IMR-90 (cell line): ENCODE results near the gene TMEM214. TPM values are rescaled to one million over a fixed set of nuclear protein-coding genes. Genes with fewer than 3 reads are reported as not detected.

Experiments
- ATAC-seq: fragments of 200-7000 bp; cut with Tn5 transposase; 2 replicates; pipeline ENCODE4 v1.9.1; 2020; ENCODE audit warnings: low read depth, mild to moderate bottlenecking, moderate library complexity
- BruUV-seq: library from RNA; stranded (reverse); fragments of 400-500 nt; replicated peaks from 2 replicates; lab custom pipeline; 2021; lab: Mats Ljungman, UMichigan
- CTCF ChIA-PET: fragments of 300-600 bp; formaldehyde crosslinking; extraction: SDS; loops from one replicate; lab custom pipeline; 2021; ENCODE audit warnings: antibody characterized with exemption; lab: Yijun Ruan, JAX
- POLR2A ChIA-PET: fragments of 300-600 bp; sonication (Branson Sonifier 250); formaldehyde crosslinking; loops from one replicate; lab custom pipeline; 2022; ENCODE audit warnings: antibody characterized with exemption; ENCODE audit not compliant: unreplicated experiment; lab: Charles Lee
- DNase-seq: peaks from one replicate; pipeline ENCODE4 v3.0.0; 2013
- H2AFZ ChIP-seq: replicated peaks from 2 replicates; pipeline ENCODE3; 2013; ENCODE audit warnings: low read length, mild to moderate bottlenecking; ENCODE audit not compliant: poor library complexity
- H2AK5ac ChIP-seq: 2 replicates; pipeline ENCODE4 v1.6.1; 2013; ENCODE audit warnings: low read depth, low read length, inconsistent platforms
- H2AK9ac ChIP-seq: replicated peaks from 2 replicates; pipeline ENCODE3; 2013; ENCODE audit warnings: mild to moderate bottlenecking, low read depth, low read length, moderate library complexity; ENCODE audit not compliant: poor library complexity
- H2BK120ac ChIP-seq: 2 replicates; pipeline ENCODE4 v1.6.1; 2013; ENCODE audit warnings: low read depth, low read length, inconsistent platforms
- H2BK15ac ChIP-seq: 3 replicates; pipeline ENCODE4 v1.6.1; 2013; ENCODE audit warnings: low read depth, low read length, inconsistent platforms
- H2BK20ac ChIP-seq: 2 replicates; pipeline ENCODE4 v1.6.1; 2013; ENCODE audit warnings: low read depth, mild to moderate bottlenecking, inconsistent platforms, low read length, moderate library complexity
- H2BK5ac ChIP-seq: 2 replicates; pipeline ENCODE4 v1.6.1; 2013; ENCODE audit warnings: mild to moderate bottlenecking, low read depth, low read length, inconsistent platforms; ENCODE audit not compliant: poor library complexity, severe bottlenecking
- H3K14ac ChIP-seq: replicated peaks from 2 replicates; pipeline ENCODE4 v1.6.1; 2013; ENCODE audit warnings: low read depth, low read length, inconsistent platforms
- H3K18ac ChIP-seq: 2 replicates; pipeline ENCODE4 v1.6.1; 2013; ENCODE audit warnings: low read depth, low read length, control low read depth
- H3K23ac ChIP-seq: 2 replicates; pipeline ENCODE4 v1.6.1; 2013; ENCODE audit warnings: low read depth, low read length, inconsistent platforms
- H3K27ac ChIP-seq: 2 replicates; pipeline ENCODE4 v1.5.1; 2013; ENCODE audit warnings: mild to moderate bottlenecking, control low read depth, low read length; ENCODE audit not compliant: insufficient read depth
- H3K27me3 ChIP-seq: 2 replicates; pipeline ENCODE4 v1.6.1; 2013; ENCODE audit warnings: low read length; ENCODE audit not compliant: control insufficient read depth, insufficient read depth
- H3K36me3 ChIP-seq: 2 replicates; pipeline ENCODE4 v1.6.1; 2013; ENCODE audit warnings: low read length, mixed read lengths; ENCODE audit not compliant: control insufficient read depth, insufficient read depth
- H3K4ac ChIP-seq: 2 replicates; pipeline ENCODE4 v1.6.1; 2013; ENCODE audit warnings: low read depth, low read length, inconsistent platforms
- H3K4me1 ChIP-seq: 2 replicates; pipeline ENCODE4 v1.6.1; 2013; ENCODE audit warnings: low read length, mixed read lengths; ENCODE audit not compliant: control insufficient read depth, insufficient read depth
- H3K4me2 ChIP-seq: 2 replicates; pipeline ENCODE4 v1.6.1; 2013; ENCODE audit warnings: low read depth, mild to moderate bottlenecking, control low read depth, low read length, moderate library complexity
- H3K4me3 ChIP-seq: 2 replicates; pipeline ENCODE4 v1.5.1; 2013; ENCODE audit warnings: low read depth, mild to moderate bottlenecking, control low read depth, low read length, moderate library complexity; ENCODE audit not compliant: insufficient read depth
- H3K56ac ChIP-seq: 2 replicates; pipeline ENCODE4 v1.6.1; 2013; ENCODE audit warnings: low read length, inconsistent platforms; ENCODE audit not compliant: insufficient read depth; ENCODE audit errors: extremely low read depth
- H3K79me1 ChIP-seq, 2 experiments: 2 replicates each; pipeline ENCODE4 v1.6.1; 2013; ENCODE audit warnings: low read length in 2 of 2, inconsistent platforms in 1 of 2, low read depth in 1 of 2
- H3K9ac ChIP-seq: 2 replicates; pipeline ENCODE4 v1.6.1; 2013; ENCODE audit warnings: low read depth, low read length, control low read depth
- H3K9me1 ChIP-seq: 2 replicates; pipeline ENCODE4 v1.6.1; 2013; ENCODE audit warnings: low read length, inconsistent platforms; ENCODE audit not compliant: insufficient read depth
- H3K9me3 ChIP-seq: 2 replicates; pipeline ENCODE4 v1.6.1; 2013; ENCODE audit warnings: low read length; ENCODE audit not compliant: control insufficient read depth, insufficient read depth
- H4K20me1 ChIP-seq: 2 replicates; pipeline ENCODE4 v1.6.1; 2013; ENCODE audit warnings: low read length, inconsistent platforms; ENCODE audit not compliant: insufficient read depth
- H4K5ac ChIP-seq: 2 replicates; pipeline ENCODE4 v1.6.1; 2013; ENCODE audit warnings: mild to moderate bottlenecking, low read depth, low read length, control low read depth
- H4K8ac ChIP-seq, 2 experiments: 2 replicates each; pipeline ENCODE4 v1.6.1; 2013; ENCODE audit warnings: low read depth in 2 of 2, low read length in 2 of 2, control low read depth in 1 of 2, inconsistent platforms in 1 of 2
- H4K91ac ChIP-seq: 2 replicates; pipeline ENCODE4 v1.6.1; 2013; ENCODE audit warnings: low read depth, low read length, inconsistent platforms; ENCODE audit not compliant: insufficient read depth
- BHLHE40 ChIP-seq: fragments of 150-350 bp; IDR thresholded peaks from 2 replicates; pipeline ENCODE4 v1.6.1; 2016; ENCODE audit warnings: mild to moderate bottlenecking, low read depth, low read length
- CEBPB ChIP-seq: IDR thresholded peaks from 2 replicates; pipeline ENCODE4 v1.6.1; 2012; ENCODE audit warnings: low read depth, low read length, improper control_type of control experiment
- MXI1 ChIP-seq: IDR thresholded peaks from 2 replicates; pipeline ENCODE4 v1.6.1; 2012; ENCODE audit warnings: low read depth, mild to moderate bottlenecking, low read length, moderate library complexity, borderline replicate concordance
- NFE2L2 ChIP-seq: fragments of 150-350 bp; IDR thresholded peaks from 2 replicates; pipeline ENCODE4 v1.6.1; 2016; ENCODE audit warnings: low read depth, mild to moderate bottlenecking, low read length
- POLR2A ChIP-seq: IDR thresholded peaks from 2 replicates; pipeline ENCODE4 v1.6.1; 2012; ENCODE audit warnings: mild to moderate bottlenecking, low read depth, low read length
- RAD21 ChIP-seq: IDR thresholded peaks from 2 replicates; pipeline ENCODE4 v1.6.1; 2012; ENCODE audit warnings: low read length, improper control_type of control experiment
- RCOR1 ChIP-seq: IDR thresholded peaks from 2 replicates; pipeline ENCODE4 v1.6.1; 2012; ENCODE audit warnings: mild to moderate bottlenecking, low read length, improper control_type of control experiment; ENCODE audit not compliant: insufficient replicate concordance
- RFX5 ChIP-seq: IDR thresholded peaks from 2 replicates; pipeline ENCODE4 v1.8.0; 2012; ENCODE audit warnings: low read depth, mild to moderate bottlenecking, low read length, moderate library complexity
- WGBS, 2 experiments: methylation state at CpG; one replicate each; pipeline versions ENCODE4 v1.1.5 to v1.1.7; 2013; ENCODE audit warnings: missing lambda C conversion rate in 2 of 2; ENCODE audit not compliant: insufficient read length in 1 of 2; ENCODE audit errors: extremely low coverage in 2 of 2; 5-methylcytosine and 5-hydroxymethylcytosine counted together
- dilution Hi-C: fragments of 300-500 bp; cut with HindIII; formaldehyde crosslinking; loops from one replicate; pipeline ENCODE4 v1.14.3; 2018; ENCODE audit warnings: low sequenced_read_pairs; ENCODE audit not compliant: unreplicated experiment
- in situ Hi-C: fragments of 300-500 bp; cut with MboI; formaldehyde crosslinking; loops from 3 replicates; pipeline ENCODE4 v1.14.3; 2019; ENCODE audit warnings: low sequenced_read_pairs, inconsistent platforms, mixed read lengths
- intact Hi-C: fragments of 100-400 bp; cut with micrococcal nuclease; formaldehyde crosslinking; loops from 2 replicates; pipeline ENCODE4 v1.10.0; 2022
- polyA plus RNA-seq, 3 experiments: library from polyadenylated mRNA; depleted of rRNA; stranded (reverse); fragments of >200 nt; gene quantifications; 2 replicates each; pipeline ENCODE4 v1.2.3, GENCODE V29; 2012; ENCODE audit warnings: low replicate concordance in 1 of 3
- total RNA-seq: library from RNA; depleted of rRNA; stranded (reverse); fragments of >200 nt; gene quantifications from 2 replicates; pipeline ENCODE4 v1.2.3, GENCODE V29; 2012
- TF ChIP-seq, protein P1 (sequence below): conservative IDR thresholded peaks from 2 replicates; pipeline ENCODE4 v1.5.1; 2012; ENCODE audit warnings: mild to moderate bottlenecking, low read depth, low read length, improper control_type of control experiment

TMEM214 gene
- total and polyA plus RNA-seq, 2 of the 4 experiments (the other 2 are of a cell fraction): 32.1 to 121 TPM

DNA sequence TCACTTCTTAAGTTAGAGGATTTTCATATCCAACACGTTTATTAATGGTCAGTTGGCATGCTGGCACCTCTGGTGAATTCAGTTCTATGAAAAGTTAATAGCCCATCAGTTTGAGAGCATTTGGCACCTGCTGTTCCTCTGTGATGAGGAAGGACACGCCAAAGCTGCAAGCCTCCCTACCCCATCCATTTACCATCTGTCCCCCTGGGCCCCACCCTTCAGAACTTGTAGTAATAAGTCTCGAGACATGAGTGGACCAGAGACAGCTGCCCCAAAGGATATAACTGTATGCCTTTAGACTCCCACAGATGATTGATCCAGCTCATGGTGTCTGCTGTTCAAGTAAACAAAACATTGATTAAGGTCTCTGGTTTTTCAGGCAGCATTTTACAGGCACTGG, 32.4 kb downstream of the TMEM214 start:
- ChIA-PET POLR2A (interaction anchor here (0.5 to 1.0 kb wide), 2 partner anchors 15 to 207 kb away, joined by 3 read pairs; no protein-coding TSS in a partner anchor), CTCF (no interaction called here)
- Histone ChIP-seq H2BK5ac (no peak overlapping the region), H3K27me3 (no peaks in the 10 kb centered on the region), H3K79me1 (peaks cover 54 to 74% of the 10 kb centered on the region in 2 experiments), H4K8ac (no peak overlapping the region), H3K4ac (no peak overlapping the region), H3K9me1 (peaks cover 31% of the 10 kb centered on the region; the same call in 1 of the 2 replicates), H3K9ac (no peak overlapping the region), H2AFZ (no peak overlapping the region), H3K14ac (no peak overlapping the region), H3K4me2 (no peak overlapping the region), H3K56ac (no peak overlapping the region), H3K18ac (no peak overlapping the region), H4K91ac (no peak overlapping the region), H3K4me1 (peaks cover 13% of the 10 kb centered on the region; the same call in 1 of the 2 replicates), H4K5ac (no peak overlapping the region), H2BK120ac (no peak overlapping the region), H3K9me3 (no peaks in the 10 kb centered on the region), H4K20me1 (peaks cover 20% of the 10 kb centered on the region), H3K23ac (no peak overlapping the region), H2AK5ac (no peak overlapping the region), H2BK20ac (no peak overlapping the region), H3K27ac (no peak overlapping the region), H2BK15ac (no peak overlapping the region), H3K4me3 (no peak overlapping the region), H3K36me3 (peaks cover 36% of the 10 kb centered on the region), H2AK9ac (no peak overlapping the region)
- DNase-seq (no peak), ATAC-seq (no peak)
- no TSS peak for BruUV-seq
- intact Hi-C loops (no loop called here), dilution Hi-C loops (no loop called here), in situ Hi-C loops (no loop called here)
- no CpG with 5 or more reads among the region's 3 CpGs for WGBS, 2 experiments
- TF ChIP-seq NFE2L2 (no peak), RFX5 (no peak), MXI1 (no peak), RCOR1 (no peak), RAD21 (no peak), CEBPB (no peak), POLR2A (no peak), BHLHE40 (no peak)
- TF ChIP-seq, protein P1, sequence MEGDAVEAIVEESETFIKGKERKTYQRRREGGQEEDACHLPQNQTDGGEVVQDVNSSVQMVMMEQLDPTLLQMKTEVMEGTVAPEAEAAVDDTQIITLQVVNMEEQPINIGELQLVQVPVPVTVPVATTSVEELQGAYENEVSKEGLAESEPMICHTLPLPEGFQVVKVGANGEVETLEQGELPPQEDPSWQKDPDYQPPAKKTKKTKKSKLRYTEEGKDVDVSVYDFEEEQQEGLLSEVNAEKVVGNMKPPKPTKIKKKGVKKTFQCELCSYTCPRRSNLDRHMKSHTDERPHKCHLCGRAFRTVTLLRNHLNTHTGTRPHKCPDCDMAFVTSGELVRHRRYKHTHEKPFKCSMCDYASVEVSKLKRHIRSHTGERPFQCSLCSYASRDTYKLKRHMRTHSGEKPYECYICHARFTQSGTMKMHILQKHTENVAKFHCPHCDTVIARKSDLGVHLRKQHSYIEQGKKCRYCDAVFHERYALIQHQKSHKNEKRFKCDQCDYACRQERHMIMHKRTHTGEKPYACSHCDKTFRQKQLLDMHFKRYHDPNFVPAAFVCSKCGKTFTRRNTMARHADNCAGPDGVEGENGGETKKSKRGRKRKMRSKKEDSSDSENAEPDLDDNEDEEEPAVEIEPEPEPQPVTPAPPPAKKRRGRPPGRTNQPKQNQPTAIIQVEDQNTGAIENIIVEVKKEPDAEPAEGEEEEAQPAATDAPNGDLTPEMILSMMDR: no peak
